OCI-LY7 (cell line): ENCODE measurements around the gene MAP2K7. TPM values are rescaled to one million over a fixed set of nuclear protein-coding genes. Genes with fewer than 3 reads are reported as not detected.

Experiments
- BruUV-seq: library from RNA; stranded (reverse); fragments of 400-500 nt; replicated peaks from 2 replicates; lab custom pipeline; 2021; lab: Mats Ljungman, UMichigan
- CTCF ChIA-PET: fragments of 300-600 bp; sonication (Branson Sonifier 250); formaldehyde crosslinking; loops from one replicate; lab custom pipeline; 2022; ENCODE audit warnings: antibody characterized with exemption; ENCODE audit not compliant: unreplicated experiment; lab: Charles Lee
- POLR2A ChIA-PET: fragments of 300-600 bp; sonication (Branson Sonifier 250); formaldehyde crosslinking; loops from one replicate; lab custom pipeline; 2022; ENCODE audit warnings: antibody characterized with exemption; lab: Charles Lee
- DNase-seq: peaks from one replicate; pipeline ENCODE4 v3.0.0-alpha.2; 2015; ENCODE audit warnings: low spot score
- H2AFZ ChIP-seq: fragments of 200-600 bp; sonication (generic), shearing (Covaris generic); 2 replicates; pipeline ENCODE4 v1.6.1; 2014; ENCODE audit warnings: mild to moderate bottlenecking, antibody characterized with exemption, low read length, moderate library complexity
- H3K27ac ChIP-seq: fragments of 200-600 bp; sonication (generic); 2 replicates; pipeline ENCODE4 v1.5.1; 2014; ENCODE audit warnings: mixed run types, low read depth, mild to moderate bottlenecking, moderate library complexity, low read length, inconsistent platforms; ENCODE audit not compliant: poor library complexity, severe bottlenecking
- H3K36me3 ChIP-seq: fragments of 200-600 bp; sonication (generic); 2 replicates; pipeline ENCODE4 v1.6.1; 2014; ENCODE audit warnings: mild to moderate bottlenecking, antibody characterized with exemption, low read length, moderate library complexity, mixed read lengths; ENCODE audit not compliant: insufficient read depth
- H3K4me1 ChIP-seq: fragments of 200-600 bp; sonication (generic); 2 replicates; pipeline ENCODE4 v1.5.1; 2014; ENCODE audit warnings: mild to moderate bottlenecking, low read length; ENCODE audit not compliant: insufficient read depth, poor library complexity, severe bottlenecking
- H3K4me2 ChIP-seq: fragments of 200-600 bp; sonication (generic); 2 replicates; pipeline ENCODE4 v1.6.1; 2014; ENCODE audit warnings: mild to moderate bottlenecking, low read length
- H3K4me3 ChIP-seq: fragments of 200-600 bp; sonication (generic); 2 replicates; pipeline ENCODE4 v1.5.1; 2014; ENCODE audit warnings: mild to moderate bottlenecking, low read depth, low read length; ENCODE audit not compliant: poor library complexity, severe bottlenecking
- H3K79me2 ChIP-seq: fragments of 200-600 bp; sonication (generic); 2 replicates; pipeline ENCODE4 v1.6.1; 2016; ENCODE audit warnings: low read depth, mild to moderate bottlenecking, low read length, moderate library complexity, mixed read lengths; ENCODE audit not compliant: insufficient read depth
- H3K9me2 ChIP-seq: fragments of 200-600 bp; sonication (generic); 2 replicates; pipeline ENCODE4 v1.6.1; 2016; ENCODE audit warnings: mild to moderate bottlenecking, low read length, mixed read lengths; ENCODE audit not compliant: insufficient read depth
- H3K9me3 ChIP-seq: fragments of 200-600 bp; sonication (generic); 2 replicates; pipeline ENCODE4 v1.6.1; 2014; ENCODE audit warnings: mild to moderate bottlenecking, mixed run types, low read length, mixed read lengths
- H4K20me1 ChIP-seq: fragments of 200-600 bp; sonication (generic); 2 replicates; pipeline ENCODE4 v1.6.1; 2014; ENCODE audit warnings: mild to moderate bottlenecking, antibody characterized with exemption, low read length, moderate library complexity, mixed read lengths; ENCODE audit not compliant: insufficient read depth
- EZH2phosphoT487 ChIP-seq: fragments of 200-600 bp; sonication (generic); IDR thresholded peaks from 2 replicates; pipeline ENCODE4 v1.6.1; 2018; ENCODE audit warnings: low read depth, borderline replicate concordance, mild to moderate bottlenecking, mixed run types, antibody characterized with exemption, low read length, moderate library complexity, mixed read lengths
- intact Hi-C: fragments of 100-400 bp; cut with micrococcal nuclease; formaldehyde crosslinking; loops from one replicate; pipeline ENCODE4 v1.10.0; 2022; ENCODE audit not compliant: unreplicated experiment
- total RNA-seq, 2 experiments: library from RNA; depleted of rRNA in 1 of 2; stranded (reverse); fragments of >200 nt in 1 of 2; shearing (Covaris generic) in 1 of 2; gene quantifications; 2 replicates each; pipeline ENCODE4 v1.2.3, GENCODE V29; 2014 to 2022
- TF ChIP-seq, protein P1 (sequence below): fragments of 200-600 bp; sonication (generic); conservative IDR thresholded peaks from 2 replicates; pipeline ENCODE4 v1.5.1; 2014; ENCODE audit warnings: mild to moderate bottlenecking, antibody characterized with exemption, low read length, moderate library complexity, mixed read lengths

MAP2K7 gene
- total RNA-seq, 2 experiments from 2014 or later, result 23.2 to 44.5 TPM

DNA sequence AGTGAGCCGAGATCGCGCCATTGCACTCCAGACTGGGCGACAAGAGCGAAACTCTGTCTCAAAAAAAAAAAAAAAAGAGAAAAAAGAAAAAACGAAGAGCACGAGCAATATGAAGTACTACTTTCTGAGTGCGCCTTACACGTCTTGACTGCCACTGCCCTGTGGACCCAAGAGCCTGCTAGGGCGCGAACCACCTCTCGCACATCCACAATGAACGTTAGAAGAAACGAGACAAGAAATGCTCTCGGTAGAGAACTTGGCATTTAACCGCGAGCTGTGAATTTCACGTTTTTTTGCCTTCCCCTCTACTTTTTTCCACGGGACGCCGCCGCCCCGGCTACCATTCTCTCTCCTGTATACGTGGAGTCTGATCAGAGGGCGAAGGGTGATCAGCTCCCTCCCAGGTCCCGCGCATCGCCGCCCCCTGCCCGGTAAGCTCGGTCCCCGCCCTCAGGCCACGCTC is 39.3 kb downstream of the MAP2K7 start:
- CTCF ChIA-PET, result interaction anchor here (1.2 to 2.0 kb wide), 2 partner anchors 22 to 91 kb away, joined by 3 to 15 read pairs; partner anchors contain the start of gene SNAPC2
- intact Hi-C loops, result loop anchor here (1.0 to 5.0 kb wide), 6 partner anchors 22 to 324 kb away; partner anchors contain the start of genes ELAVL1 and SNAPC2
- TF ChIP-seq, protein P1, sequence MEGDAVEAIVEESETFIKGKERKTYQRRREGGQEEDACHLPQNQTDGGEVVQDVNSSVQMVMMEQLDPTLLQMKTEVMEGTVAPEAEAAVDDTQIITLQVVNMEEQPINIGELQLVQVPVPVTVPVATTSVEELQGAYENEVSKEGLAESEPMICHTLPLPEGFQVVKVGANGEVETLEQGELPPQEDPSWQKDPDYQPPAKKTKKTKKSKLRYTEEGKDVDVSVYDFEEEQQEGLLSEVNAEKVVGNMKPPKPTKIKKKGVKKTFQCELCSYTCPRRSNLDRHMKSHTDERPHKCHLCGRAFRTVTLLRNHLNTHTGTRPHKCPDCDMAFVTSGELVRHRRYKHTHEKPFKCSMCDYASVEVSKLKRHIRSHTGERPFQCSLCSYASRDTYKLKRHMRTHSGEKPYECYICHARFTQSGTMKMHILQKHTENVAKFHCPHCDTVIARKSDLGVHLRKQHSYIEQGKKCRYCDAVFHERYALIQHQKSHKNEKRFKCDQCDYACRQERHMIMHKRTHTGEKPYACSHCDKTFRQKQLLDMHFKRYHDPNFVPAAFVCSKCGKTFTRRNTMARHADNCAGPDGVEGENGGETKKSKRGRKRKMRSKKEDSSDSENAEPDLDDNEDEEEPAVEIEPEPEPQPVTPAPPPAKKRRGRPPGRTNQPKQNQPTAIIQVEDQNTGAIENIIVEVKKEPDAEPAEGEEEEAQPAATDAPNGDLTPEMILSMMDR, result no peak
- no peak for TF ChIP-seq EZH2phosphoT487
- Histone ChIP-seq H3K27ac (peak overlapping the region; percentile 62), H3K36me3 (peaks cover 34% of the 10 kb centered on the region), H3K9me3 (no peaks in the 10 kb centered on the region), H2AFZ (peak overlapping the region; percentile 52), H3K4me3 (peak overlapping the region; percentile 94), H3K4me2 (peak overlapping the region; percentile 77), H3K9me2 (no peaks in the 10 kb centered on the region), H4K20me1 (0 out of 2 replicates have a peak, but pooled peaks cover 5% of the 10 kb centered on the region), H3K79me2 (peaks cover 40% of the 10 kb centered on the region), H3K4me1 (peaks cover 18% of the 10 kb centered on the region)
- POLR2A ChIA-PET, result interaction anchor here (0.6 to 2.8 kb wide), 4 partner anchors 18 to 337 kb away, joined by 4 to 12 read pairs (median 5); partner anchors contain the start of gene SNAPC2
- BruUV-seq, result no TSS peak
- DNase-seq, result peak; percentile 32

DNA sequence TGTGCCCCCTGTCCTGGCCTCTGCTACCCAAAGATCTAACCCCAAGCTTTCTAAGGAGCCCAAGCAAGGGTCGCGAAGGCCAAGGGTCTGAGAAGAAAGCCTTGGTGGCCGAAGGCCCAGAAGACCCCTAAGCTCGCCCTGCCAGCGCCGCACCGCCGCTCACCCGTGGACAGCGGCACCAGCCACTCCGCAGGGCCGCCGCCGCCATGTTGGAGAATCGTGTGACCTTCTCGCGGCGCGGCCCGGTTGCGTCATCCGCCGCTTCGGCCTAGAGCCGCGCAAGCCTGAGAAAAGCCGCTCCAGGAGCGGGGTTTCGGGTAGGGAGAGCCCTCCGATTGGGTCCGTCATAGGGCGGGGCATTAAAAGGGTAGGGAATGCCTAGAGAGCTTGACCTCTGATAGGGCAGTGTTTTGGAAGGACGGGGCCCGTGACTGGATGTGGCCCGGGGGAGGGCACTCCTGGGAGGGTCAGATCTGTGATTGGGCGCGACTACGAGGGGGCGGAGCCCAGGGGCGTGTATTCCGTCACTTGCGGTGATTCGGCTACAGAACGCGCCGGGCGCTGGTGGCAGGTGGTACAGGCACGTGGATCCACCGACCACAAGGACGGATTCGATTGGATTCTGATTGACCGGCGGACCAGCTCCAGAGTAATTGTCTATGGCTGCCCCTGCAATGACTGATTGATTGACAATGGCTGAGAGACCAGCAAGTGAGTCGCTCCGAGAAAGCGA is 39.9 kb downstream of the MAP2K7 start, which contains the start of gene TIMM44:
Gene TIMM44 (minus strand): TSS at position 223 of the 733 bp plus-strand sequence. CDS start 15 bp downstream, at position 208.
- Histone ChIP-seq H2AFZ (peak within 1 kb of the TSS; percentile 52), H3K9me3 (no peaks in the 10 kb centered on the region), H3K9me2 (no peaks in the 10 kb centered on the region), H3K79me2 (peaks cover 40% of the 10 kb centered on the region), H4K20me1 (0 out of 2 replicates have a peak, but pooled peaks cover 5% of the 10 kb centered on the region), H3K4me2 (peak within 1 kb of the TSS; percentile 84), H3K36me3 (peaks cover 29% of the 10 kb centered on the region), H3K4me3 (peak within 1 kb of the TSS; percentile 94), H3K4me1 (peaks cover 18% of the 10 kb centered on the region), H3K27ac (peak within 1 kb of the TSS; percentile 69)
- no TSS peak for BruUV-seq
- ChIA-PET CTCF (interaction anchor here (0.6 to 2.0 kb wide), 5 partner anchors 23 to 266 kb away, joined by 3 to 15 read pairs (median 4); partner anchors contain the start of gene SNAPC2), POLR2A (interaction anchor here (0.6 to 2.8 kb wide), 7 partner anchors 16 to 338 kb away, joined by 3 to 12 read pairs (median 5); partner anchors contain the start of gene SNAPC2)
- DNase-seq, result peak; percentile 100
- TF ChIP-seq EZH2phosphoT487, result no peak
- TF ChIP-seq, protein P1, result no peak
- intact Hi-C loops, result loop anchor here (1.0 to 5.0 kb wide), 7 partner anchors 23 to 324 kb away; partner anchors contain the start of genes ELAVL1 and SNAPC2
